Mesenchymal stem cell (in vitro differentiated cells and primary cell): ENCODE results near the gene SEC14L5.
A peak's percentile ranks its signal among the peaks of the same experiment; 100 is the strongest.
"Not testable (repeated sequence)": the region's sequence is repeated elsewhere in the genome, so short reads cannot be mapped to it uniquely, and the experiment has no call there.

ENCODE experiments used
- DNase-seq: peaks from one replicate; pipeline ENCODE4 v3.0.0-alpha.2; 2013
- H2AFZ ChIP-seq: one replicate; pipeline ENCODE4 v1.6.1; 2013; ENCODE audit warnings: low read depth, mild to moderate bottlenecking, control low read depth, inconsistent platforms, low read length, moderate library complexity
- H2AK5ac ChIP-seq: 2 replicates; pipeline ENCODE4 v1.6.1; 2013; ENCODE audit warnings: low read length, moderate library complexity, mild to moderate bottlenecking, inconsistent platforms; ENCODE audit not compliant: severe bottlenecking
- H2BK120ac ChIP-seq: one replicate; pipeline ENCODE4 v1.6.1; 2013; ENCODE audit warnings: low read depth, mild to moderate bottlenecking, inconsistent platforms, low read length, moderate library complexity
- H2BK12ac ChIP-seq, 2 experiments: one replicate each; pipeline ENCODE4 v1.6.1; 2013; ENCODE audit warnings: inconsistent platforms in 2 of 2, low read length in 2 of 2, mild to moderate bottlenecking in 2 of 2, moderate library complexity in 2 of 2, control low read depth in 1 of 2
- H2BK15ac ChIP-seq: one replicate; pipeline ENCODE4 v1.6.1; 2013; ENCODE audit warnings: mild to moderate bottlenecking, low read depth, inconsistent platforms; ENCODE audit not compliant: poor library complexity, severe bottlenecking
- H2BK5ac ChIP-seq: 2 replicates; pipeline ENCODE4 v1.6.1; 2013; ENCODE audit warnings: low read depth, mild to moderate bottlenecking, low read length, control low read depth, inconsistent platforms; ENCODE audit not compliant: poor library complexity, severe bottlenecking
- H3K14ac ChIP-seq, 2 experiments: one replicate each; pipeline ENCODE4 v1.6.1; 2013; ENCODE audit warnings: inconsistent platforms in 2 of 2, low read length in 2 of 2, control low read depth in 1 of 2, mild to moderate bottlenecking in 1 of 2, moderate library complexity in 1 of 2
- H3K18ac ChIP-seq, 2 experiments: one replicate each; pipeline ENCODE4 v1.6.1; 2013; ENCODE audit warnings: inconsistent platforms in 2 of 2, low read length in 2 of 2, control low read depth in 1 of 2, low read depth in 1 of 2, mild to moderate bottlenecking in 1 of 2
- H3K23ac ChIP-seq, 2 experiments: one replicate each; pipeline ENCODE4 v1.6.1; 2013; ENCODE audit warnings: inconsistent platforms in 2 of 2, low read length in 2 of 2, mild to moderate bottlenecking in 2 of 2, moderate library complexity in 2 of 2, control low read depth in 1 of 2
- H3K27ac ChIP-seq: 2 replicates; pipeline ENCODE4 v1.5.1; 2013; ENCODE audit warnings: mild to moderate bottlenecking, moderate library complexity, low read length, control low read depth, inconsistent platforms; ENCODE audit not compliant: poor library complexity, severe bottlenecking
- H3K27me3 ChIP-seq, 2 experiments: 2 replicates each; pipeline versions ENCODE4 v1.6.1 to v1.7.0; 2013; ENCODE audit warnings: low read length in 2 of 2, mild to moderate bottlenecking in 2 of 2, moderate library complexity in 2 of 2, control low read depth in 1 of 2, inconsistent platforms in 1 of 2; ENCODE audit not compliant: control insufficient read depth in 1 of 2, insufficient read depth in 1 of 2
- H3K36me3 ChIP-seq, 2 experiments: 2 replicates each; pipeline versions ENCODE4 v1.6.1 to v1.7.0; 2013; ENCODE audit warnings: low read length in 2 of 2, control low read depth in 1 of 2, inconsistent platforms in 1 of 2, low read depth in 1 of 2, mild to moderate bottlenecking in 1 of 2; ENCODE audit not compliant: insufficient read depth in 2 of 2, control insufficient read depth in 1 of 2
- H3K4ac ChIP-seq, 2 experiments: one replicate each; pipeline ENCODE4 v1.6.1; 2013; ENCODE audit warnings: inconsistent platforms in 2 of 2, low read length in 2 of 2, mild to moderate bottlenecking in 2 of 2, moderate library complexity in 2 of 2, control low read depth in 1 of 2, low read depth in 1 of 2
- H3K4me1 ChIP-seq: 2 replicates; pipeline ENCODE4 v1.6.1; 2013; ENCODE audit warnings: low read depth, low read length, control low read depth; ENCODE audit not compliant: control insufficient read depth, insufficient read depth
- H3K4me2 ChIP-seq: 2 replicates; pipeline ENCODE4 v1.6.1; 2013; ENCODE audit warnings: low read length, mild to moderate bottlenecking, inconsistent platforms; ENCODE audit not compliant: poor library complexity, severe bottlenecking
- H3K4me3 ChIP-seq, 2 experiments: 2 replicates each; pipeline versions ENCODE4 v1.5.1 to v1.7.0; 2013; ENCODE audit warnings: low read length in 2 of 2, mild to moderate bottlenecking in 2 of 2, control low read depth in 1 of 2, low read depth in 1 of 2; ENCODE audit not compliant: insufficient read depth in 1 of 2
- H3K79me1 ChIP-seq: replicated peaks from 2 replicates; pipeline ENCODE4 v1.6.1; 2013; ENCODE audit warnings: mild to moderate bottlenecking, control low read depth, low read length, inconsistent platforms; ENCODE audit not compliant: poor library complexity, severe bottlenecking
- H3K9ac ChIP-seq: 2 replicates; pipeline ENCODE4 v1.7.0; 2013; ENCODE audit warnings: mild to moderate bottlenecking, low read length, moderate library complexity
- H3K9me3 ChIP-seq: 2 replicates; pipeline ENCODE4 v1.7.0; 2013; ENCODE audit warnings: mild to moderate bottlenecking, low read length; ENCODE audit not compliant: control insufficient read depth
- H4K8ac ChIP-seq: one replicate; pipeline ENCODE4 v1.6.1; 2013; ENCODE audit warnings: inconsistent platforms, mild to moderate bottlenecking, low read length, moderate library complexity
- H4K91ac ChIP-seq: one replicate; pipeline ENCODE4 v1.6.1; 2013; ENCODE audit warnings: mild to moderate bottlenecking, low read length, inconsistent platforms
- WGBS: methylation state at CpG from one replicate; pipeline ENCODE4 v1.1.7; 2013; ENCODE audit warnings: mixed read lengths; 5-methylcytosine and 5-hydroxymethylcytosine counted together

The SEC14L5 gene

GRCh38 chr16:4951583-4951982 is 6.5 kb upstream of the SEC14L5 start:
- not testable (repeated sequence) for H3K4ac ChIP-seq, H3K14ac ChIP-seq, H2BK120ac ChIP-seq, H3K9ac ChIP-seq, H3K18ac ChIP-seq, H4K8ac ChIP-seq, H3K27me3 ChIP-seq, H3K9me3 ChIP-seq, H2BK12ac ChIP-seq, H3K79me1 ChIP-seq, DNase-seq, H3K4me3 ChIP-seq, H4K91ac ChIP-seq, H2AK5ac ChIP-seq, H3K4me2 ChIP-seq, H3K36me3 ChIP-seq, H2BK5ac ChIP-seq, H2AFZ ChIP-seq, H2BK15ac ChIP-seq, H3K27ac ChIP-seq, H3K23ac ChIP-seq
- H3K4me1 ChIP-seq: peaks cover 15% of the 10 kb centered on the region
- 69% methylated on average over 3 of the region's 3 CpGs for WGBS

DNA sequence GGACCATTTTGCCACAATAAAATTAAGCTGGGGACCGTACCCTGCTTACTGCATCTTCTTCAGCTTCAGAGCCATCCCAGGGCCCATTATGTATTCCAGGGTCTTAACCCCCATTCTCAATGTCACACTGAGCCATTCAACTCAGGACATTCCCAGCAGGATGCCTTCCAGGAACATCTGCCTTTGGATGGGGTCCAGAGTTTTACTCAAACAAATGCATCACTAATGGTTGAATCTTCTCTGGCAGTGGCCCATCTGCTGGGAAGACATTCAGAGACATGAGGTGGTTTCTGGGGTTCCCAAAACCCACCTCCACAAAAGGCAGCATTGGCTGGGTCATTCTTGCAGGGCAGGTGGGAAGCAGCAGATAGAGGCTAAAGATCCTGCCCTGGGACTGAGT is 3.4 kb upstream of the SEC14L5 start:
- Histone ChIP-seq H2BK12ac (no peak overlapping the region), H3K9me3 (no peaks in the 10 kb centered on the region), H3K23ac (no peak overlapping the region), H2AK5ac (no peak overlapping the region), H2BK120ac (no peak overlapping the region), H3K27me3 (peaks cover 2 to 13% of the 10 kb centered on the region in 2 experiments), H2AFZ (no peak overlapping the region), H2BK15ac (no peak overlapping the region), H3K36me3 (no peaks in the 10 kb centered on the region), H4K8ac (no peak overlapping the region), H4K91ac (no peak overlapping the region), H3K9ac (no peak overlapping the region), H3K79me1 (no peaks in the 10 kb centered on the region), H3K4me3 (no peak overlapping the region), H3K4me2 (no peak overlapping the region), H3K14ac (no peak overlapping the region), H3K18ac (no peak overlapping the region), H3K27ac (no peak overlapping the region), H2BK5ac (no peak overlapping the region), H3K4me1 (peaks cover 12% of the 10 kb centered on the region), H3K4ac (no peak overlapping the region)
- 95% methylated on average over 1 of the region's 1 CpG for WGBS
- DNase-seq: no peak

GRCh38 chr16:4957420-4957719 is 760 bp upstream of the SEC14L5 start:
- DNase-seq: no peak
- peak overlapping the region; percentile 86 for H2AFZ ChIP-seq
- peak overlapping the region; percentile 67 for H3K9ac ChIP-seq
- H3K23ac ChIP-seq: no peak overlapping the region
- no peak overlapping the region for H4K8ac ChIP-seq
- H3K4ac ChIP-seq: no peak overlapping the region
- H3K18ac ChIP-seq: peak overlapping the region in 1 of 2 experiments; percentile 65
- H3K27me3 ChIP-seq: peaks cover 10 to 22% of the 10 kb centered on the region in 2 experiments
- H3K36me3 ChIP-seq: no peaks in the 10 kb centered on the region
- H2BK120ac ChIP-seq: no peak overlapping the region
- peak overlapping the region in 1 of 2 experiments; percentile 56 for H3K14ac ChIP-seq
- WGBS: 45% methylated on average over 10 of the region's 10 CpGs
- H2BK15ac ChIP-seq: no peak overlapping the region
- H3K4me3 ChIP-seq: peak overlapping the region; percentile 56 to 80
- no peaks in the 10 kb centered on the region for H3K79me1 ChIP-seq
- no peaks in the 10 kb centered on the region for H3K9me3 ChIP-seq
- no peak overlapping the region for H2BK5ac ChIP-seq
- no peak overlapping the region for H4K91ac ChIP-seq
- peaks cover 12% of the 10 kb centered on the region for H3K4me1 ChIP-seq
- H2BK12ac ChIP-seq: no peak overlapping the region
- H3K27ac ChIP-seq: no peak overlapping the region
- H3K4me2 ChIP-seq: peak overlapping the region; percentile 97
- H2AK5ac ChIP-seq: no peak overlapping the region

GRCh38 chr16:4958510-4959438 is 644 bp downstream of the SEC14L5 start:
- Histone ChIP-seq H3K4me1 (peaks cover 12% of the 10 kb centered on the region), H2BK5ac (no peak overlapping the region), H3K27ac (no peak overlapping the region), H2BK12ac (no peak overlapping the region), H2BK120ac (no peak overlapping the region), H3K27me3 (peaks cover 10 to 22% of the 10 kb centered on the region in 2 experiments), H3K4me3 (peak overlapping the region; percentile 2 to 71), H3K4me2 (peak overlapping the region; percentile 72), H2AK5ac (no peak overlapping the region), H3K4ac (no peak overlapping the region), H4K91ac (no peak overlapping the region), H2BK15ac (no peak overlapping the region), H2AFZ (no peak overlapping the region), H4K8ac (peak overlapping the region; percentile 51), H3K9me3 (no peaks in the 10 kb centered on the region), H3K79me1 (no peaks in the 10 kb centered on the region), H3K9ac (no peak overlapping the region), H3K18ac (no peak overlapping the region), H3K23ac (peak overlapping the region in 1 of 2 experiments; percentile 67), H3K14ac (peak overlapping the region in 1 of 2 experiments; percentile 2), H3K36me3 (no peaks in the 10 kb centered on the region)
- no peak for DNase-seq
- 73% methylated on average over 29 of the region's 29 CpGs for WGBS
